Naive thymus-derived CD8-positive, alpha-beta T cell (primary cell): Measurements from ENCODE around the gene NIF3L1. TPM values are rescaled to one million over a fixed set of nuclear protein-coding genes. Genes with fewer than 3 reads are reported as not detected.
A peak's percentile ranks its signal among the peaks of the same experiment; 100 is the strongest.

Source experiments
- ATAC-seq, 2 donors: fragments of 150-1000 bp; cut with Tn5 transposase in 1 of 2; sonication (Bioruptor Pico), chemical (Tn5 transposase) in 1 of 2; 1 replicate in 1 of 2; 2 replicates in 1 of 2; pipeline ENCODE4 v1.10.0; 2021; ENCODE audit warnings: mild to moderate bottlenecking in 2 of 2, moderate library complexity in 2 of 2
- POLR2A ChIA-PET: fragments of 350-600 bp; sonication (Branson Sonifier 250); formaldehyde crosslinking; loops from one replicate; lab custom pipeline; 2021; ENCODE audit warnings: antibody characterized with exemption; lab: Charles Lee
- DNase-seq, 10 donors: peaks; one replicate each; pipeline versions ENCODE4 v3.0.0 to v3.0.0-alpha.2; 2020 to 2022
- H3K27ac Mint-ChIP-seq, 10 donors: one replicate each; pipeline ENCODE4 v1.8.0; 2020 to 2022; ENCODE audit warnings: mild to moderate bottlenecking in 10 of 10, mixed read lengths in 10 of 10, moderate library complexity in 4 of 10, inconsistent platforms in 1 of 10
- H3K27me3 Mint-ChIP-seq, 5 donors: one replicate each; pipeline ENCODE4 v1.8.0; 2021 to 2022; ENCODE audit warnings: mixed read lengths in 5 of 5
- H3K36me3 Mint-ChIP-seq, 3 donors: one replicate each; pipeline ENCODE4 v1.8.0; 2020 to 2022; ENCODE audit warnings: mixed read lengths in 3 of 3, mild to moderate bottlenecking in 2 of 3, inconsistent platforms in 1 of 3
- H3K4me1 Mint-ChIP-seq, 4 donors: one replicate each; pipeline ENCODE4 v1.8.0; 2021 to 2022; ENCODE audit warnings: mixed read lengths in 4 of 4
- H3K4me3 Mint-ChIP-seq, 10 donors: one replicate each; pipeline ENCODE4 v1.8.0; 2020 to 2022; ENCODE audit warnings: mild to moderate bottlenecking in 10 of 10, mixed read lengths in 10 of 10, moderate library complexity in 6 of 10, inconsistent platforms in 1 of 10
- H3K9me3 Mint-ChIP-seq, 9 donors: one replicate each; pipeline ENCODE4 v1.8.0; 2020 to 2022; ENCODE audit warnings: mixed read lengths in 9 of 9, mild to moderate bottlenecking in 3 of 9, inconsistent platforms in 1 of 9, moderate library complexity in 1 of 9
- polyA plus RNA-seq, 3 donors: library from polyadenylated mRNA; unstranded; fragments of 300-500 nt; fragmentation: Illumina TruSeq; gene quantifications; one replicate each; pipeline ENCODE4 v1.2.3, GENCODE V29; 2021
- total RNA-seq, 8 experiments: library from RNA in 2 of 8; stranded (reverse) in 2 of 8; gene quantifications; one replicate each; pipeline ENCODE4 v1.2.3 and lab custom pipeline; 2021 to 2026

NIF3L1 gene
- total and polyA plus RNA-seq, 5 experiments from 2014 or later: 15.6 to 37.3 (median 24.0) TPM

- Mint-ChIP-seq H3K27me3 (no peaks in the 10 kb centered on the region), H3K9me3 (no peaks in the 10 kb centered on the region), H3K36me3 (peaks cover 0 to 86% (median 16%) of the 10 kb centered on the region in 3 donors), H3K4me1 (peaks cover 0 to 6% (median 3%) of the 10 kb centered on the region in 4 donors), H3K27ac (peak overlapping the region in 6 of 10 donors; percentile 4 to 70 (median 41)), H3K4me3 (no peak overlapping the region)
- ATAC-seq (no peak), DNase-seq (no peak)
- POLR2A ChIA-PET: no interaction called here
These were observed 54.4 kb downstream of the NIF3L1 start for GRCh38 chr2:200943527-200944105.

DNA sequence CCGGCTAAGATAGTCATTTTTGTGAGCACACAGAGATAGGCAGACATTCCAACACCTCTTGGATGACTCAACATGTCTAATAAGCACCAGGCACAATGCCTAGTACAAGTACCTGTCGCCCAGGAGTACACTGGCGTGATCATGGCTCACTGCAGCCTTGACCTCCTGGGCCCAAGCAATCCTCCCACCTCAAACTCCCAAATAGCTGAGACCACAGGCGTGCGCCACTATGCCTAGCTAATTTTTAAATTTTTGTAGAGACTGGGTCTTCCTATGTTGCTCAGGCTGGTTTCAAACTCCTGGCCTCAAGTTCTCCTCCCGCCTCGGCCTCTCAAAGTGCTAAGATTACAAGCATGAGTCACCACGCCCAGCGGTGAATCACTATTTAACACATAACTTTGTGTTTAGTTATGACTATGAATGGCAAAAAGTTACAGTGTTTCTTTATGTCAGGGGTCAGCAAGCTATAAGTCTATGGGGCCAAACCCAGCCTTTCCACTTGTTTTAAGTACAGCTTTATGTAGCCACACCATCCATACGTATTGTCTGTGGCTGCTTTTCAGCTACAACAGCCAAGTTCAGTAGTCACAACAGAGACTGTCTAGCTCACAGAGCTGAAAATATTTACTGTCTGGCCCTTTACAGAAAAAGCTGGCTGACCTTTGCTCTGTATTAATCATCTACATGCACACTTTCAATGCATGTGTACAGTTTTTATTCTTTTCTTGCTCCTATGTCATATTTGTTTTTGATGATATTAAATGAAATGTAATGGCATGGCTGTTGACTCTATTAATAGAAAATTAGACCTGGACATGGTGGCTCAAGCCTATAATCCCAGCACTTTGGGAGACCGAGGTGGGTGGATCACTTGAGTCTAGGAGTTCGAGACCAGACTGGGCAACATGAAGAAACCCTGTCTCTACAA is 55.6 kb downstream of the NIF3L1 start:
- H3K27ac Mint-ChIP-seq: peak overlapping the region in 6 of 10 donors; percentile 4 to 81 (median 24)
- H3K4me1 Mint-ChIP-seq: peaks cover 0 to 6% (median 3%) of the 10 kb centered on the region in 4 donors
- peaks cover 0 to 84% (median 16%) of the 10 kb centered on the region in 3 donors for H3K36me3 Mint-ChIP-seq
- H3K4me3 Mint-ChIP-seq: no peak overlapping the region
- DNase-seq (no peak), ATAC-seq (no peak)
- POLR2A ChIA-PET: no interaction called here
- H3K9me3 Mint-ChIP-seq: no peaks in the 10 kb centered on the region
- no peaks in the 10 kb centered on the region for H3K27me3 Mint-ChIP-seq

DNA sequence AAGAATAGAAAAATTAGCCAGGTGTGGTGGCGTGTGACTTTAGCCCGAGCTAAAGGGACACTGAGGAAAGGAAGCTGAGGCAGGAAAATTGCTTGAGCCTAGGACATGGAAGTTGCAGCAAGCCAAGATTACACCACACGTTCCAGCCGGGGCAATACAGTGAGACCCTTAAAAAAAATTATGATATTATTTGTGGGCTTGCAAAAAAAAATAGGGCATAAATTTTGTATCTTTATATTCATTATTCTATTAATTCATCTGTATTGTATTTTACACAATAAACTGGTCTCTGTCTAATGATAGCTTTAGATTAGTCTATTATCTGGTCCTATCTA is 56.2 kb downstream of the NIF3L1 start:
- DNase-seq (no peak), ATAC-seq (no peak)
- Mint-ChIP-seq H3K4me3 (no peak overlapping the region), H3K27me3 (no peaks in the 10 kb centered on the region), H3K9me3 (no peaks in the 10 kb centered on the region), H3K4me1 (peaks cover 0 to 6% (median 3%) of the 10 kb centered on the region in 4 donors), H3K36me3 (peaks cover 0 to 85% (median 16%) of the 10 kb centered on the region in 3 donors), H3K27ac (peak overlapping the region in 1 of 10 donors; percentile 81)
- POLR2A ChIA-PET: no interaction called here

- H3K27me3 Mint-ChIP-seq: no peaks in the 10 kb centered on the region
- H3K4me3 Mint-ChIP-seq: no peak overlapping the region
- ATAC-seq (no peak), DNase-seq (no peak)
- no peaks in the 10 kb centered on the region for H3K9me3 Mint-ChIP-seq
- no peaks in the 10 kb centered on the region for H3K4me1 Mint-ChIP-seq
- POLR2A ChIA-PET: no interaction called here
- peaks cover 0 to 76% (median 10%) of the 10 kb centered on the region in 3 donors for H3K36me3 Mint-ChIP-seq
- H3K27ac Mint-ChIP-seq: peak overlapping the region in 1 of 10 donors; percentile 61
These were observed 61.2 kb downstream of the NIF3L1 start for GRCh38 chr2:200950378-200950777.

Other genes with a start within 250 kb of the NIF3L1 start
- gene BZW1, start 77.5 kb upstream of the NIF3L1 start, total RNA-seq: 100 to 1,000 TPM; 175 to 204 TPM
- 100 to 1,000 TPM; 222 to 285 (median 243) TPM for gene BZW1, start 77.5 kb upstream of the NIF3L1 start, polyA plus RNA-seq
- gene CLK1, start 24.7 kb upstream of the NIF3L1 start, total RNA-seq: 100 to 1,000 TPM; 348 to 356 TPM
- 10 to 100 TPM; 13.6 to 45.3 (median 15.5) TPM for gene CLK1, start 24.7 kb upstream of the NIF3L1 start, polyA plus RNA-seq
- 10 to 100 TPM; 41.0 to 42.6 TPM for gene PPIL3, start 294 bp upstream of the NIF3L1 start, total RNA-seq
- gene PPIL3, start 294 bp upstream of the NIF3L1 start, polyA plus RNA-seq: 10 to 100 TPM; 22.3 to 38.3 (median 29.6) TPM
- 10 to 100 TPM; 51.9 to 66.8 TPM for gene ORC2, start 74.3 kb downstream of the NIF3L1 start, total RNA-seq
- gene ORC2, start 74.3 kb downstream of the NIF3L1 start, polyA plus RNA-seq: 10 to 100 TPM in 1 of 3 donors, 1 to 10 TPM in 2; 9.4 to 11.1 (median 9.4) TPM
- 10 to 100 TPM; 34.2 to 38.1 TPM for gene HYCC2, start 182.3 kb downstream of the NIF3L1 start, total RNA-seq
- gene HYCC2, start 182.3 kb downstream of the NIF3L1 start, polyA plus RNA-seq: 10 to 100 TPM; 20.8 to 32.5 (median 23.0) TPM
- gene NDUFB3, start 182.6 kb downstream of the NIF3L1 start, total RNA-seq: 10 to 100 TPM; 40.6 to 47.8 TPM
- gene NDUFB3, start 182.6 kb downstream of the NIF3L1 start, polyA plus RNA-seq: 100 to 1,000 TPM; 279 to 299 (median 298) TPM
- gene CFLAR, start 226.8 kb downstream of the NIF3L1 start, total RNA-seq: 100 to 1,000 TPM; 127 to 142 TPM
- gene CFLAR, start 226.8 kb downstream of the NIF3L1 start, polyA plus RNA-seq: 10 to 100 TPM; 50.7 to 93.3 (median 63.9) TPM